HEK293T (cell line): Measurements from ENCODE around the gene MRPL52.

ENCODE experiments used
- ARNT ChIP-seq: fragments of 450-650 bp; IDR thresholded peaks from 2 replicates; pipeline ENCODE4 v1.6.1; 2017; ENCODE audit warnings: mild to moderate bottlenecking
- BHLHE40 ChIP-seq: fragments of 450-650 bp; IDR thresholded peaks from 2 replicates; pipeline ENCODE4 v1.6.1; 2016; ENCODE audit warnings: mild to moderate bottlenecking, moderate library complexity, borderline replicate concordance
- FOXM1 ChIP-seq: fragments of 450-650 bp; IDR thresholded peaks from 2 replicates; pipeline ENCODE4 v1.6.1; 2017; ENCODE audit warnings: mild to moderate bottlenecking, borderline replicate concordance
- HDGF ChIP-seq: fragments of 450-650 bp; IDR thresholded peaks from 2 replicates; pipeline ENCODE4 v1.6.1; 2017; ENCODE audit warnings: antibody characterized with exemption, borderline replicate concordance
- L3MBTL2 ChIP-seq: fragments of 450-650 bp; conservative IDR thresholded peaks from 2 replicates; pipeline ENCODE4 v1.6.1; 2016; ENCODE audit warnings: mild to moderate bottlenecking
- NFRKB ChIP-seq: fragments of 450-650 bp; IDR thresholded peaks from 2 replicates; pipeline ENCODE4 v1.6.1; 2016; ENCODE audit warnings: mild to moderate bottlenecking, moderate library complexity
- SP1 ChIP-seq: fragments of 450-650 bp; IDR thresholded peaks from 2 replicates; pipeline ENCODE4 v1.6.1; 2017
- SUZ12 ChIP-seq: fragments of 450-650 bp; IDR thresholded peaks from 2 replicates; pipeline ENCODE4 v1.6.1; 2016; ENCODE audit warnings: mild to moderate bottlenecking
- TARDBP ChIP-seq: fragments of 450-650 bp; IDR thresholded peaks from 2 replicates; pipeline ENCODE4 v1.6.1; 2016
- ZNF384 ChIP-seq: fragments of 450-650 bp; IDR thresholded peaks from 2 replicates; pipeline ENCODE4 v1.6.1; 2016

- TF ChIP-seq FOXM1 = no peak
- no peak for TF ChIP-seq BHLHE40
- no peak for TF ChIP-seq ZNF384
- TF ChIP-seq SP1 = no peak
- no peak for TF ChIP-seq SUZ12
- TF ChIP-seq NFRKB = no peak
- no peak for TF ChIP-seq HDGF
- TF ChIP-seq L3MBTL2 = no peak
- TF ChIP-seq TARDBP = no peak
- TF ChIP-seq ARNT = no peak
Measured at GRCh38 chr14:22872833-22873520, 43.3 kb downstream of the MRPL52 start.
